ENCODE data around the gene ANKRD62.
"Not testable (repeated sequence)": the region's sequence is repeated elsewhere in the genome, so short reads cannot be mapped to it uniquely, and the experiment has no call there.

ANKRD62 gene

GRCh38 chr18:12119358-12119757 is 25.7 kb downstream of the ANKRD62 start:
- TF ChIP-seq CTCF (IDR thresholded peaks at IDR 0.05; ENCODE audit: control extremely low read depth, extremely low read depth, low read depth, missing control alignments): no peak
- ChIA-PET CTCF (no interaction called here), POLR2A (no interaction called here)
- DNase-seq (ENCODE audit: extremely low spot score): no peak

GRCh38 chr18:12121175-12122042 is 27.8 kb downstream of the ANKRD62 start:
- no peak for DNase-seq (ENCODE audit: extremely low spot score)
- no peak for TF ChIP-seq CTCF (IDR thresholded peaks at IDR 0.05; ENCODE audit: control extremely low read depth, extremely low read depth, low read depth, missing control alignments)
- POLR2A ChIA-PET: no interaction called here
- CTCF ChIA-PET: interaction anchor here (1.0 kb wide), 1 partner anchor 13 kb away, joined by 3 read pairs; no protein-coding TSS in a partner anchor

- POLR2A ChIA-PET; DNase-seq (ENCODE audit: extremely low spot score): not testable (repeated sequence)
- CTCF ChIA-PET: interaction anchor here (1.0 kb wide), 1 partner anchor 14 kb away, joined by 3 read pairs; no protein-coding TSS in a partner anchor
Measured at GRCh38 chr18:12122043-12122389, 28.4 kb downstream of the ANKRD62 start.

- DNase-seq (ENCODE audit: extremely low spot score); CTCF ChIA-PET; POLR2A ChIA-PET: not testable (repeated sequence)
Measured at GRCh38 chr18:12127647-12128046, 34.0 kb downstream of the ANKRD62 start.

GRCh38 chr18:12138831-12139230 is 45.2 kb downstream of the ANKRD62 start:
- CTCF ChIA-PET; DNase-seq (ENCODE audit: extremely low spot score); POLR2A ChIA-PET: not testable (repeated sequence)

- DNase-seq (ENCODE audit: extremely low spot score); CTCF ChIA-PET; POLR2A ChIA-PET: not testable (repeated sequence)
Measured at GRCh38 chr18:12140866-12141265, 47.2 kb downstream of the ANKRD62 start.

GRCh38 chr18:12141778-12142177 is 48.1 kb downstream of the ANKRD62 start:
- CTCF ChIA-PET: not testable (repeated sequence)

GRCh38 chr18:12149431-12149830 is 55.8 kb downstream of the ANKRD62 start:
- POLR2A ChIA-PET; DNase-seq (ENCODE audit: extremely low spot score); CTCF ChIA-PET: not testable (repeated sequence)

More at GRCh38 chr18:12141778-12142177, 48.1 kb downstream of the ANKRD62 start:
- POLR2A ChIA-PET; DNase-seq (ENCODE audit: extremely low spot score): not testable (repeated sequence)

GRCh38 chr18:12154361-12154760 is 60.7 kb downstream of the ANKRD62 start:
- no peak for TF ChIP-seq CTCF (IDR thresholded peaks at IDR 0.05; ENCODE audit: control extremely low read depth, extremely low read depth, low read depth, missing control alignments)
- DNase-seq (ENCODE audit: extremely low spot score): no peak
- ChIA-PET CTCF (no interaction called here), POLR2A (no interaction called here)

- no peak for TF ChIP-seq CTCF (IDR thresholded peaks at IDR 0.05; ENCODE audit: control extremely low read depth, extremely low read depth, low read depth, missing control alignments)
- ChIA-PET POLR2A (no interaction called here), CTCF (no interaction called here)
- DNase-seq (ENCODE audit: extremely low spot score): no peak
Measured at GRCh38 chr18:12155996-12156395, 62.4 kb downstream of the ANKRD62 start.

All from GM10248 (cell line).